Colonic mucosa (tissue), 4 donors: Measurements from ENCODE around the gene C1orf216. TPM values are rescaled to one million over a fixed set of nuclear protein-coding genes. Genes with fewer than 3 reads are reported as not detected.
"Not testable (repeated sequence)": the region's sequence is repeated elsewhere in the genome, so short reads cannot be mapped to it uniquely, and the experiment has no call there.

ENCODE experiments used
- DNase-seq: peaks from one replicate; pipeline ENCODE4 v3.0.0-alpha.2; 2020
- H3K27ac ChIP-seq: fragments of 200-600 bp; one replicate; pipeline ENCODE4 v1.8.0; 2021
- H3K27me3 ChIP-seq: fragments of 200-600 bp; one replicate; pipeline ENCODE4 v1.8.0; 2021
- H3K36me3 ChIP-seq: fragments of 200-600 bp; one replicate; pipeline ENCODE4 v1.8.0; 2021
- H3K4me1 ChIP-seq: fragments of 200-600 bp; one replicate; pipeline ENCODE4 v1.8.0; 2021; ENCODE audit warnings: mild to moderate bottlenecking
- H3K4me3 ChIP-seq: fragments of 200-600 bp; one replicate; pipeline ENCODE4 v1.8.0; 2021
- H3K9ac ChIP-seq, 2 donors: one replicate each; pipeline ENCODE4 v1.7.0; 2013; ENCODE audit warnings: control low read depth in 2 of 2, low read depth in 2 of 2, low read length in 2 of 2
- H3K9me3 ChIP-seq: fragments of 200-600 bp; one replicate; pipeline ENCODE4 v1.8.0; 2021
- intact Hi-C: fragments of 100-400 bp; cut with DNase I; formaldehyde crosslinking; loops from one replicate; pipeline ENCODE4 v1.14.1; 2022
- total RNA-seq, 2 donors: library from RNA; stranded (reverse); fragmentation: NEBNext Ultra II Directional in 1 of 2; extraction: Animal tissue kit (Norgen Biotek cat#: 25700) in 1 of 2; gene quantifications; one replicate each; pipeline ENCODE4 v1.2.1, GENCODE V29; 2021
- TF ChIP-seq, protein P1 (sequence below): fragments of 200-600 bp; IDR thresholded peaks from one replicate; pipeline ENCODE4 v1.8.0; 2022; ENCODE audit warnings: antibody characterized with exemption, mild to moderate bottlenecking
- donor health status: healthy.
- donor health status: DM: no; HTN: no; CAD: no.
- donor health status: DM: no; HTN: no; CAD: no.

The C1orf216 gene
- total RNA-seq, 2 donors from 2014 or later: 2.9 to 4.2 TPM

DNA sequence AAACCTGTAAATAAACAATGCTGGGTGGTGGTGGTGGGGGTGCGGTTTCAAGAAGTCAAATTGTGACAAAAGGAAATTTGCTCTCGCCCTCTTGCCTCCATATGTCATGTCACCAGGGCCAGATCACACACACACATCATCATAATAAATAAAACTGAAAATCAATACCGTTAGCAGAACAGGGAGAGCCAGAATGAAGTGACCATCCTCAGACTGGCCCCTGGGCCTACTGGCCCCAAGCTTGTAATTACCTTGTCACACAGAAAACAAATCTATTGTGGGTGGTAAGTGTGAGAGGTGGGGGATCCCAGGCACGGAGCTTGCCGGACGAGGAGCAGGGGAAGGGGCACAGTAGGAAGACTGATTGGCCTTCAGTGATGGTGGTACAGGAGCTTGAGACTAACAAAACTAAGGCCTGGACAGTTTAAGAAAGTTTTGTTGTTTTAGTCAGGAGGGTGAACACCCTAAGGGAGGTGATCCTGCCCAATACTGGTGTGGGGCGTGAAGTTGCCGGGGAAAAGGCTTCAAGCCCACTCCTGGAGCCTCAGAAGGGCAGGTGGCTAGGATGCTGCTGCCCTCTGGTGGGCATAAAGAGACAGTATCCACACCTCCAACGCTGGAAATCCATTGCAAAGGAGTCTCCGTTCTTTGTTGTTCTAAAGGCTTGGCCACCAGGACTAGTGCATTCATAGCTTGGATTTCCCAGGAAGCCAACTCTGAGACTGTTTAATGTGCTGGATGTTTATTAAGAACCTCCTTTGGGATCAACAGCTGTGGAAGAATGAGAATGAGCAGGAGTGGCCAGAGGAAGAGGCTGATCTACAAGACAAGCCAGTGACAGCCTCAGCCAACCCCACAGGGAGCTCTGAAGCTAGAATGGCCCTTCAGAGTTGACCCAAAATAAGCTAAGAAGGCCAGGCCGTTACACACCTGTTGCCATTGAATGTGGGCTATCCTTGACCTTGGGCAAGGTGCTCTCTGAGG lies 8.1 kb upstream of the C1orf216 start:
- DNase-seq: peak; percentile 40
- TF ChIP-seq, protein P1, sequence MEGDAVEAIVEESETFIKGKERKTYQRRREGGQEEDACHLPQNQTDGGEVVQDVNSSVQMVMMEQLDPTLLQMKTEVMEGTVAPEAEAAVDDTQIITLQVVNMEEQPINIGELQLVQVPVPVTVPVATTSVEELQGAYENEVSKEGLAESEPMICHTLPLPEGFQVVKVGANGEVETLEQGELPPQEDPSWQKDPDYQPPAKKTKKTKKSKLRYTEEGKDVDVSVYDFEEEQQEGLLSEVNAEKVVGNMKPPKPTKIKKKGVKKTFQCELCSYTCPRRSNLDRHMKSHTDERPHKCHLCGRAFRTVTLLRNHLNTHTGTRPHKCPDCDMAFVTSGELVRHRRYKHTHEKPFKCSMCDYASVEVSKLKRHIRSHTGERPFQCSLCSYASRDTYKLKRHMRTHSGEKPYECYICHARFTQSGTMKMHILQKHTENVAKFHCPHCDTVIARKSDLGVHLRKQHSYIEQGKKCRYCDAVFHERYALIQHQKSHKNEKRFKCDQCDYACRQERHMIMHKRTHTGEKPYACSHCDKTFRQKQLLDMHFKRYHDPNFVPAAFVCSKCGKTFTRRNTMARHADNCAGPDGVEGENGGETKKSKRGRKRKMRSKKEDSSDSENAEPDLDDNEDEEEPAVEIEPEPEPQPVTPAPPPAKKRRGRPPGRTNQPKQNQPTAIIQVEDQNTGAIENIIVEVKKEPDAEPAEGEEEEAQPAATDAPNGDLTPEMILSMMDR: peak; percentile 87
- H3K9ac ChIP-seq: no peak overlapping the region
- no peaks in the 10 kb centered on the region for H3K4me1 ChIP-seq
- H3K9me3 ChIP-seq: no peaks in the 10 kb centered on the region
- H3K27me3 ChIP-seq: no peaks in the 10 kb centered on the region
- no peak overlapping the region for H3K27ac ChIP-seq
- no peaks in the 10 kb centered on the region for H3K36me3 ChIP-seq
- intact Hi-C loops: loop anchor here (5.0 to 10.0 kb wide), 2 partner anchors 46 to 272 kb away; no protein-coding TSS in a partner anchor
- no peak overlapping the region for H3K4me3 ChIP-seq

DNA sequence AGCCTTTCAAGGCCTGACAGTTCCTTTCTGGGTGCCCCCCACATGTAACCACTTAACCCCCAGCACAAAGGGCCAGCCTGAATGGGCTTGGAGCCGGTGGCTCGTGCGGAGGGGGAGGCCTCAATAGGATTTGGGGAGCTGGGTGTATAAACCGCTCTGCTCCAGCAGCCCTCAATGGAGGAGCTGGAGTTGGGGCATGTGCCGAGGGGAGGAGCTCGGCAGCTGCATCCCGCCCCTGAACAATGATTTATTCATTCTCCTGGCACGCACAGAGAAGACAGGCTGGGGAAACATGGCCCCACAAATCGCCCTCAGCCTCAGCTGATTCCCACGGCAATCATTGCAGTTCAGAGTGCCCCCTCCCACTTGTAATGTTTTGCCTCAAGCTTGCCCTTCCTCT lies 6.9 kb upstream of the C1orf216 start:
- Histone ChIP-seq H3K27me3 (no peaks in the 10 kb centered on the region), H3K36me3 (no peaks in the 10 kb centered on the region), H3K27ac (no peak overlapping the region), H3K9ac (no peak overlapping the region), H3K4me3 (no peak overlapping the region), H3K4me1 (no peaks in the 10 kb centered on the region), H3K9me3 (no peaks in the 10 kb centered on the region)
- intact Hi-C loops: loop anchor here (5.0 to 10.0 kb wide), 2 partner anchors 47 to 271 kb away; no protein-coding TSS in a partner anchor
- TF ChIP-seq, protein P1: no peak
- no peak for DNase-seq

DNA sequence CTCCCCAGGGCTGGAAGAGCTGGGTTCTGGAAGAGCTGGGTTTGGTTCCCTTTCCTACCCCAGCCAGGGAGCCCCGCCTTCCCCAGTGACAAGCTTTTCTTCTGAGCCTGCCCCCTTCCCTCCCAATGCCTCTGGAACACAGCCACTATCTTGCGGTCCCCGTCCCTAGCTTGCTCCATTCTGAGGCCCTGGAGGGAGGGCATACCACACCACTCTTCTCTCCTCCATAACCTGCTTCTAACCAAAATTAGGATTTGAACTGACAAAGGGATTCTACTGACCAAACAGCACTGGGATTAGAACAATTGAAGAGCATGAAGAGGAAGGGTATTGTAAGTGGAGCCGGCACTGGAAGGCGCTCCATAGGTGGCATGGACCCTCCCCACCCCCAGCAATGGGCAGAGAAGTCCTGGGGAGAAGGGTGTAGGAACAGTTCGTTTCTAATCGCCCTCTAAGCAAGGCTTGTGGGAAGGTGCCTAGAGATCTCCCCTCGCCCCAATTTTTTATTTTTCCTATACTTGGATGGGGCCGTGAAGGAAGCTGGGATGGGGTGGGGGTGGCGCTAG lies 690 bp downstream of the C1orf216 start:
- peak overlapping the region; percentile 71 to 79 for H3K9ac ChIP-seq
- no peaks in the 10 kb centered on the region for H3K4me1 ChIP-seq
- peak overlapping the region; percentile 56 for H3K27ac ChIP-seq
- no peaks in the 10 kb centered on the region for H3K9me3 ChIP-seq
- intact Hi-C loops: loop anchor here (2.0 kb wide), 1 partner anchor 149 kb away; no protein-coding TSS in a partner anchor
- H3K4me3 ChIP-seq: peak overlapping the region; percentile 68
- no peaks in the 10 kb centered on the region for H3K27me3 ChIP-seq
- DNase-seq: peak; percentile 58
- TF ChIP-seq, protein P1: no peak
- H3K36me3 ChIP-seq: no peaks in the 10 kb centered on the region

DNA sequence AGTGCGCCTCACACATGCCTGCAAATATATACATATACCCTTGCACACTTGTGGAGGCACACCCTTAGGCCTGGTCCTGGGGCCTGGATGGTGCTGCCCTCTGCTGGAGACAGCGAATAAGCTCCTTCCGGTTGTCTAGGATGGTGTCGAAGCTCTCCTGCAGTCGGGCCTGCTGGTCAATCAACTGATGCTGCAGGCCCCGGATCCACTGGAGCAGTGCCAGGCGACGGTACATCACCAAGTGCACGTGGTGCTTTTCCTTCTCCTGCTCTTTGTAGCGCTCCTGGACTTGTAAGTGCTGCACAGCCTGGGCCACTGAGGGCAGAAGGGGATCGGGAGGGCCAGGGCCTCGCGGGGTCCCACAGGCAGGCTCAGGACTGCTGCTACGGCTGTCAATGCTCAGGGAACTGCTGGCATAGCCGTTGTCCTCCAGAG lies 3.1 kb downstream of the C1orf216 start:
- TF ChIP-seq, protein P1: peak; percentile 80

DNA sequence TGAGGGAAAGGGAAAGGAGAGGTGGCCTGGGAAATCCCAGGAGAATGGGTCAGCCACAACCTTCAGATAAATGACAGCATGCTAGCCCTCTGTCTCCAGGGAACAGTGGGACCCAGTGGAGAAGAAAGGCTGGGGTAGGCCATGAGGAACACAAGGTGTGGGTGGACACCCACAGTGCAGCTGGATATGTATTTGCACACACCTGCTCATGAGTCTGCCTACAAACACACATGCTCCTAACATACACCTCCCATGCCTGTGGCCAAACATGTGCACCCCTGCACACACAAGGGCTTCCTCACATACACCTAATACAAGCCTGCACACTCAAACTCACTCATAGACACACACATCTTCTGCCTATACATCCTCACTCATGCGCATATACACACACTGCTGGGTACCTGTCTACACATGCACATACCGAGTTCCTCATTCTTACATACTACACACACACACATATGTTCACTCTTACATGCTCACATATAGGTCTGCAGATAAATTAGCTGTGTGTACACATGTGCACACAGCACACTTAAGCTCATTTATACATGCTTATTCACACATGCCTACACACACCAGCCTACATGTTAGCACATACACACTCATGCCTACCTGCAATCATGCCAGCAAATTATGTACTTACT lies 3.6 kb downstream of the C1orf216 start:
- Histone ChIP-seq H3K27me3 (no peaks in the 10 kb centered on the region), H3K36me3 (no peaks in the 10 kb centered on the region), H3K4me3 (no peak overlapping the region), H3K9ac (no peak overlapping the region), H3K4me1 (no peaks in the 10 kb centered on the region), H3K9me3 (no peaks in the 10 kb centered on the region), H3K27ac (no peak overlapping the region)
- TF ChIP-seq, protein P1: no peak
- no peak for DNase-seq
- intact Hi-C loops: no loop called here

More for the DNA sequence above, 3.1 kb downstream of the C1orf216 start:
- no peaks in the 10 kb centered on the region for H3K9me3 ChIP-seq
- no peak overlapping the region for H3K4me3 ChIP-seq
- H3K9ac ChIP-seq: no peak overlapping the region
- no peaks in the 10 kb centered on the region for H3K36me3 ChIP-seq
- DNase-seq: peak; percentile 82
- intact Hi-C loops: loop anchor here (2.0 kb wide), 1 partner anchor 147 kb away; no protein-coding TSS in a partner anchor
- H3K4me1 ChIP-seq: no peaks in the 10 kb centered on the region
- H3K27me3 ChIP-seq: no peaks in the 10 kb centered on the region
- no peak overlapping the region for H3K27ac ChIP-seq

DNA sequence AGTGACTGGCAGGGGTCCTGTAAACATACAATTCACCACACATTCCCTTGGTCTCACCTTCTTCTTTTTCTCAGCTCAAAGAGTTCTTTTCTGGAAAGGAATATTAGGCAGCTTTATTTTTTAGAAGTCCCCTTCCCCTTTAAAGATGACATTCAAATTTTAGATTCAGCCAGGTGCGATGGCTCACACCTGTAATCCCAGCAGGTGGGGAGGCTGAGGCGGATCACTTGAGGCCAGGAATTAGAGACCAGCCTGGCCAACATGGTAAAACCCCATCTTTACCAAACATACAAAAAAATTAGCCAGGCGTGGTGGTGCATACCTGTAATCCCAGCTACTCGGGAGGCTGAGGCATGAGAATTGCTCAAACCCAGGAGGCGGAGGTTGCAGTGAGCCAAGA lies 7.6 kb downstream of the C1orf216 start:
- peaks cover 23% of the 10 kb centered on the region for H3K27me3 ChIP-seq
- not testable (repeated sequence) for DNase-seq

More for the DNA sequence above, 7.6 kb downstream of the C1orf216 start:
- H3K9ac ChIP-seq, intact Hi-C loops, H3K9me3 ChIP-seq, H3K27ac ChIP-seq, H3K36me3 ChIP-seq, H3K4me1 ChIP-seq, H3K4me3 ChIP-seq: not testable (repeated sequence)
